DND-41 (cell line): ENCODE results near the gene SETSIP.

Experiments
- ATAC-seq: fragments of 200-7000 bp; cut with Tn5 transposase; 3 replicates; pipeline ENCODE4 v1.9.1; 2021; ENCODE audit warnings: low read depth; ENCODE audit not compliant: insufficient read depth
- DNase-seq: peaks from one replicate; pipeline ENCODE4 v3.0.0-alpha.2; 2020
- H2AFZ ChIP-seq: 2 replicates; pipeline ENCODE4 v1.6.0; 2012; ENCODE audit warnings: low read depth, low read length
- H3K27ac ChIP-seq: 2 replicates; pipeline ENCODE4 v1.5.1; 2012; ENCODE audit warnings: low read length, inconsistent platforms
- H3K27me3 ChIP-seq: fragments of 200-600 bp; sonication (generic); 2 replicates; pipeline ENCODE4 v1.6.0; 2012; ENCODE audit warnings: low read length, mild to moderate bottlenecking, inconsistent platforms; ENCODE audit not compliant: insufficient read depth, poor library complexity
- H3K36me3 ChIP-seq: 2 replicates; pipeline ENCODE4 v1.5.1; 2012; ENCODE audit warnings: low read length, inconsistent platforms; ENCODE audit not compliant: insufficient read depth
- H3K4me1 ChIP-seq: 2 replicates; pipeline ENCODE4 v1.5.1; 2012; ENCODE audit warnings: mild to moderate bottlenecking, low read length; ENCODE audit not compliant: insufficient read depth
- H3K4me2 ChIP-seq: 2 replicates; pipeline ENCODE4 v1.6.0; 2012; ENCODE audit warnings: mild to moderate bottlenecking, moderate library complexity, low read length, inconsistent platforms; ENCODE audit not compliant: insufficient read depth
- H3K4me3 ChIP-seq, 2 experiments: fragments of 200-600 bp in 1 of 2; shearing (Covaris generic) in 1 of 2; 2 replicates each; pipeline ENCODE4 v1.5.1; 2012 to 2016; ENCODE audit warnings: inconsistent platforms in 2 of 2, low read length in 2 of 2, mild to moderate bottlenecking in 2 of 2, low read depth in 1 of 2, moderate library complexity in 1 of 2
- H3K79me2 ChIP-seq: 2 replicates; pipeline ENCODE4 v1.6.0; 2012; ENCODE audit warnings: low read length, inconsistent platforms; ENCODE audit not compliant: insufficient read depth
- H3K9ac ChIP-seq: 2 replicates; pipeline ENCODE4 v1.6.0; 2012; ENCODE audit warnings: low read depth, mild to moderate bottlenecking, inconsistent platforms, low read length, moderate library complexity
- H3K9me3 ChIP-seq: 2 replicates; pipeline ENCODE4 v1.5.1; 2012; ENCODE audit warnings: low read length, moderate library complexity, mild to moderate bottlenecking, inconsistent platforms; ENCODE audit not compliant: insufficient read depth, severe bottlenecking
- H4K20me1 ChIP-seq: 2 replicates; pipeline ENCODE4 v1.6.0; 2012; ENCODE audit warnings: low read length; ENCODE audit not compliant: insufficient read depth
- CTCF ChIP-seq: IDR thresholded peaks from 2 replicates; pipeline ENCODE4 v1.5.1; 2012; ENCODE audit warnings: borderline replicate concordance, low read length, moderate library complexity, mild to moderate bottlenecking; ENCODE audit not compliant: poor library complexity, severe bottlenecking; ENCODE audit errors: extremely low read depth
- EZH2 ChIP-seq: IDR thresholded peaks from 3 replicates; pipeline ENCODE4 v1.6.1; 2012; ENCODE audit warnings: borderline replicate concordance, low read depth, mild to moderate bottlenecking, moderate library complexity, low read length, inconsistent platforms; ENCODE audit not compliant: severe bottlenecking

SETSIP gene

GRCh38 chr1:92051948-92052347, 23.3 kb downstream of the SETSIP start:
- ATAC-seq (no peak), DNase-seq (no peak)
- H3K27ac ChIP-seq, result no peak overlapping the region

GRCh38 chr1:92045766-92046495, 29.3 kb downstream of the SETSIP start:
- TF ChIP-seq CTCF (no peak), EZH2 (no peak)
- Histone ChIP-seq H3K4me3 (no peak overlapping the region), H4K20me1 (no peaks in the 10 kb centered on the region), H3K27me3 (no peaks in the 10 kb centered on the region), H2AFZ (no peak overlapping the region), H3K4me2 (no peak overlapping the region), H3K79me2 (no peaks in the 10 kb centered on the region), H3K27ac (no peak overlapping the region), H3K36me3 (no peaks in the 10 kb centered on the region; the same call in 1 of the 2 replicates), H3K4me1 (no peaks in the 10 kb centered on the region), H3K9ac (no peak overlapping the region), H3K9me3 (no peaks in the 10 kb centered on the region)
- DNase-seq (no peak), ATAC-seq (no peak)

More at GRCh38 chr1:92051948-92052347, 23.3 kb downstream of the SETSIP start:
- Histone ChIP-seq H3K36me3 (no peaks in the 10 kb centered on the region; the same call in 1 of the 2 replicates), H3K9ac (no peak overlapping the region), H3K4me3 (no peak overlapping the region), H3K9me3 (no peaks in the 10 kb centered on the region), H4K20me1 (no peaks in the 10 kb centered on the region), H3K4me2 (no peak overlapping the region), H3K27me3 (no peaks in the 10 kb centered on the region), H3K4me1 (no peaks in the 10 kb centered on the region), H3K79me2 (no peaks in the 10 kb centered on the region), H2AFZ (no peak overlapping the region)
- TF ChIP-seq EZH2, result no peak
- no peak for TF ChIP-seq CTCF

- DNase-seq (no peak), ATAC-seq (no peak)
- H3K4me2 ChIP-seq, result no peak overlapping the region
- H3K79me2 ChIP-seq, result no peaks in the 10 kb centered on the region
- H3K9ac ChIP-seq, result no peak overlapping the region
- no peak overlapping the region for H2AFZ ChIP-seq
- H3K27ac ChIP-seq, result no peak overlapping the region
- TF ChIP-seq CTCF (no peak), EZH2 (no peak)
- H3K9me3 ChIP-seq, result no peaks in the 10 kb centered on the region
- H3K4me3 ChIP-seq, result no peak overlapping the region
- H3K36me3 ChIP-seq, result no peaks in the 10 kb centered on the region; the same call in 1 of the 2 replicates
- no peaks in the 10 kb centered on the region for H3K27me3 ChIP-seq
- H4K20me1 ChIP-seq, result no peaks in the 10 kb centered on the region
- H3K4me1 ChIP-seq, result no peaks in the 10 kb centered on the region
Observed at GRCh38 chr1:92043621-92044020, 31.6 kb downstream of the SETSIP start.
